Activated naive CD4-positive, alpha-beta T cell treated with anti-CD3 and anti-CD28 coated beads for 36 hours (primary cell): ENCODE results near the gene BATF3. TPM values are rescaled to one million over a fixed set of nuclear protein-coding genes. Genes with fewer than 3 reads are reported as not detected.

ENCODE experiments used
- CTCF ChIA-PET: fragments of 350-600 bp; sonication (Branson Sonifier 250); formaldehyde crosslinking; loops from one replicate; lab custom pipeline; 2021; ENCODE audit warnings: antibody characterized with exemption; lab: Charles Lee
- DNase-seq: peaks from one replicate; pipeline ENCODE4 v3.0.0-alpha.2; 2020
- H3K27ac Mint-ChIP-seq: one replicate; pipeline ENCODE4 v1.8.0; 2021; ENCODE audit warnings: mild to moderate bottlenecking, mixed read lengths
- H3K27me3 Mint-ChIP-seq: one replicate; pipeline ENCODE4 v1.8.0; 2021; ENCODE audit warnings: low read depth, mixed read lengths
- H3K36me3 Mint-ChIP-seq: one replicate; pipeline ENCODE4 v1.8.0; 2021; ENCODE audit warnings: low read depth, mixed read lengths
- H3K4me1 Mint-ChIP-seq: one replicate; pipeline ENCODE4 v1.8.0; 2021; ENCODE audit warnings: low read depth, mixed read lengths
- H3K4me3 Mint-ChIP-seq: one replicate; pipeline ENCODE4 v1.8.0; 2021; ENCODE audit warnings: mild to moderate bottlenecking, moderate library complexity, mixed read lengths
- H3K9me3 Mint-ChIP-seq: one replicate; pipeline ENCODE4 v1.8.0; 2021; ENCODE audit warnings: mixed read lengths
- intact Hi-C: fragments of 100-400 bp; cut with micrococcal nuclease; formaldehyde crosslinking; loops from one replicate; pipeline ENCODE4 v1.15.1; 2023
- total RNA-seq, 2 experiments: library from RNA; stranded (reverse); gene quantifications; one replicate each; pipeline ENCODE4 v1.2.3, GENCODE V29; 2021

The BATF3 gene
- total RNA-seq, 2 experiments from 2014 or later = 26.7 to 27.1 TPM

DNA sequence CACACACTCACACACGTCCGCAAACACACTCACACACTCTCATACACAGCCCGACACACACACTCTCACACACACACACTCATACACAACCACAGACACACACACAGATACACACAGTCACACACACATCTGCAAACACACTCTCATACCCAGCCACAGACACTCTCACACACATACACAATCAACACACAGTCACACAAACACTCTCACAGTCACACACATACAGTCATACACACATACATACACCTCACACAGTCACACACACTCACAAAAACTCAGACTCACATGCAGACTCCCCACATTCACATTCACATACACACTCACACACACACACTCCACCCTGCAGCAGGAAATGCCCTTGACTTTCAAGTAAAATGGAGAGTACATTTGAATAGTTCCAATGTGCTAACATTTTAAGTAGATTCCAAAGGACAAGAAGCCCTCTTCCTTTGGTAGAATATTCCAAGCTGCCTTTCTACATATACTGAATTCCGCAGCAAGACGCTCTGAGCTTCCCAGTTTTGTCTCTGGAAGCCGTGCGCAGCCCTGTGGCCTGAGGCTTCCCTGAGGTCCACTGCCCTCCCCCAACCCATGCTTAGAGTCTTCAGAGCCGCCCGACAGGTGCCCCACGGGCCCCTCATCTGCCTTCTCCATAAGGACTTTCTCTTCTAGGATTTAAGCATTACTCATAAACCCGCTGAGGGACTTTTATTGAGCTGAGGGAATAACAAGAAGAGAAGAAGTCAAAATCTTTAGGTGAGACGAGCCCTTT, 9.7 kb downstream of the BATF3 start:
- Mint-ChIP-seq H3K36me3 (peaks cover 7% of the 10 kb centered on the region), H3K27me3 (no peaks in the 10 kb centered on the region), H3K4me1 (no peaks in the 10 kb centered on the region), H3K9me3 (no peaks in the 10 kb centered on the region), H3K27ac (no peak overlapping the region), H3K4me3 (no peak overlapping the region)
- CTCF ChIA-PET = interaction anchor here (0.7 to 1.5 kb wide), 4 partner anchors 12 to 305 kb away, joined by 3 read pairs; no protein-coding TSS in a partner anchor
- no peak for DNase-seq
- intact Hi-C loops = no loop called here

DNA sequence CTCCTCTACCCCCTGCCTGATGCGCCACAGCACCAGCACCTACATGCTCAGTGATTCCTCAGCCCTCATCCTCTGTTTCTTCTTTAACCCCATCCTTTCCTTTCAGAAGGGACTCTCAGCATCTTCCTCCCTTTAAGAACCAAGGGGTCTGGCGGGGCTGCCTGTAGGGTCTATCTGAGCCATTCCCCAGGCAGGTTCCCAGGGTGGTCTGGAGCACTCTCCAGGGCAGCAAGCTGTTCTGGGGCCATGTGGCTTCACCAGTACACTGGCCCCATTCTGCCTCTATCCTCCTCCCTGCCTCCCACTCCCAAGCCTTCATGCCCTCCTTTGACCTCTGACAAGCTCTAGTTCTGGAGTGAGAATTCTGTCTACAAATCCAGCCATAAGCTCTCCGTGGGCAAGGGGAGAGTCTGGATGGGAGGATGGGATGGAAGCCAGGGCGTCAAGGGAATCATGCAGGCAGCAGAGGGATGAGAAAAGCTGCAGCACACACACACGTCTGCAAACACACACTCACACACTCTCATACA, 10.4 kb downstream of the BATF3 start:
- Mint-ChIP-seq H3K27ac (no peak overlapping the region), H3K9me3 (no peaks in the 10 kb centered on the region), H3K4me1 (no peaks in the 10 kb centered on the region), H3K4me3 (no peak overlapping the region), H3K36me3 (peaks cover 7% of the 10 kb centered on the region), H3K27me3 (no peaks in the 10 kb centered on the region)
- no peak for DNase-seq
- CTCF ChIA-PET = interaction anchor here (1.5 kb wide), 1 partner anchor 24 kb away, joined by 3 read pairs; no protein-coding TSS in a partner anchor
- intact Hi-C loops = no loop called here

DNA sequence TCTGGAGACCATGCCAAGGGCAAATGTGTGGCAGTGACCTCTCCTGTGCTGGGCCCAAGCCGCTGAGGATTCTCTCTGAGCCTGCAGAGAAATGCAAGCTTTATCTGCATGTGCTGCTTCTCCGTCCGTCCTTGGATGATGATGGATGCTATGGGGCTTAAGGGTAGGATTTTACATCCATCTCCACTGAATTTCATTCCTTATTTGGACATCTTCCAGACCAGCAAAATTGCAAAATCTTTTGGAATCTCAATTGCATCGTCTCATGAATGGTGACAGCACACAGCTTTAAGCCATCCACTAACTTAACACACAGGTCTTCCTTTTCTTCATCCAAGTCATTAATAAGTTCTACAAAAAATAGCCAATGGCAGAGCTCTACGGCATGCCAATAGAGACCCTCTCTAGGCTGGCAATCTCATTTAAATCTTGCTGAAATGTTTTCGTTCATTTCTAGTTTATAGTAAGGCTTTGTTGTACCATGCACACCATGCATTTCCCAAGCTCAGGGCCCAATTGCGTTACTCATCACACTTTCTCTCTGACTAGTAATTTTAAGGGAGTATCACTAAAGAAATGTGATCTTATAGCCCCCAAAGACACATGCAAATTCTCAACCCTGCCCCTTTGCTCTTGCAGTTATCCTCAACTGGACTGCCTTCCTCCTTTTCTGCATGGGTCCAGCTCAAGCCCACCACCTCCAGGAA, 11.1 kb downstream of the BATF3 start:
- peaks cover 7% of the 10 kb centered on the region for H3K36me3 Mint-ChIP-seq
- no peak overlapping the region for H3K27ac Mint-ChIP-seq
- H3K27me3 Mint-ChIP-seq = no peaks in the 10 kb centered on the region
- intact Hi-C loops = no loop called here
- peaks cover 6% of the 10 kb centered on the region for H3K4me1 Mint-ChIP-seq
- H3K9me3 Mint-ChIP-seq = no peaks in the 10 kb centered on the region
- H3K4me3 Mint-ChIP-seq = no peak overlapping the region
- CTCF ChIA-PET = interaction anchor here (1.5 kb wide), 1 partner anchor 23 kb away, joined by 3 read pairs; no protein-coding TSS in a partner anchor
- DNase-seq = no peak

- intact Hi-C loops = no loop called here
- peaks cover 12% of the 10 kb centered on the region for H3K4me1 Mint-ChIP-seq
- H3K27ac Mint-ChIP-seq = no peak overlapping the region
- H3K9me3 Mint-ChIP-seq = no peaks in the 10 kb centered on the region
- H3K36me3 Mint-ChIP-seq = peaks cover 7% of the 10 kb centered on the region
- H3K4me3 Mint-ChIP-seq = no peak overlapping the region
- no peak for DNase-seq
- CTCF ChIA-PET = interaction anchor here (1.5 kb wide), 1 partner anchor 23 kb away, joined by 3 read pairs; no protein-coding TSS in a partner anchor
- H3K27me3 Mint-ChIP-seq = no peaks in the 10 kb centered on the region
These were observed 11.8 kb downstream of the BATF3 start for GRCh38 chr1:212687811-212688210.

DNA sequence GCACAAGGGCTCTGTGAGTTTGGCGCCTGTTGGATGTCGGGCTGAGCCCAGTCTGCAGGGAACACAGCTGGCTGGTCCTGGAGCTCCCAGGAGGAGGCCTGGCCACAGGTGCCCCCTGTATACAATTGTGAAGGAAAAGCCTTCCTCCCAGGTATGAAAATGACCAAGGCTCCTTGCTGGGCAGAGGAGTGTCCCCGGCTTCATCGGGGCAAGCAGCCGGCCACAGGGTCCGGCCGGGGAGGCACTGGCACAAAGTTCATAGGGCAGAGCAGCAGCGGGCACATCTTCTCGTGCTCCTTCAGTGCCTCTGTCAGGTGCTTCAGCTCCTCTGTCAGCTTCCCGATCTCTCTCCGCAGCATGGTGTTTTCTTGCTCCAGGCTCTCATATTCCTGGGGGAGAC, 13.0 kb downstream of the BATF3 start:
- no peak overlapping the region for H3K27ac Mint-ChIP-seq
- H3K9me3 Mint-ChIP-seq = no peaks in the 10 kb centered on the region
- CTCF ChIA-PET = no interaction called here
- intact Hi-C loops = no loop called here
- H3K27me3 Mint-ChIP-seq = no peaks in the 10 kb centered on the region
- no peak for DNase-seq
- H3K4me1 Mint-ChIP-seq = peaks cover 18% of the 10 kb centered on the region
- H3K36me3 Mint-ChIP-seq = peaks cover 7% of the 10 kb centered on the region
- no peak overlapping the region for H3K4me3 Mint-ChIP-seq

GRCh38 chr1:212686069-212686468, 13.6 kb downstream of the BATF3 start:
- Mint-ChIP-seq H3K36me3 (peaks cover 7% of the 10 kb centered on the region), H3K27ac (no peak overlapping the region)

DNA sequence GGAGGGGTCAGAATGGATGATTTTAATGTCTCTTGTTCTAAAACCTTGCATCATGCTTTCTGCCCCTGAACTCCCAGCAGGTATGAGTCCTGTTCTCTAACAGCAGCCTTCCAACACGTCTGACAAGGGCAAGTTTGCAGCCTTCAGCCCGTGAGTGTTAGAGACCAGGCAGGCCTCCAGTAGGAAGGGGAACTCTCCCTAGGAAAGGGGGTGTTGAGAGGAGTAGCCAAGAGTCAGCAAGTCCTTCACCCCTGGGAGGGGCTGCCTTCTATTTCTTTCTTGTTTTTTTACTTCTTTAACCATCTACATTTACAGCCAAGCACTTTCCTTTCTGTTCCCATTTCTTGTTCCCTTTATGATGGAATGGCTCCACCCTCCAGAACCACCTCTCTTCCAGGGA, 14.2 kb downstream of the BATF3 start:
- H3K27ac Mint-ChIP-seq = no peak overlapping the region
- no peak for DNase-seq
- no peaks in the 10 kb centered on the region for H3K27me3 Mint-ChIP-seq
- peaks cover 7% of the 10 kb centered on the region for H3K36me3 Mint-ChIP-seq
- no peak overlapping the region for H3K4me3 Mint-ChIP-seq
- intact Hi-C loops = no loop called here
- peaks cover 21% of the 10 kb centered on the region for H3K4me1 Mint-ChIP-seq
- CTCF ChIA-PET = no interaction called here
- no peaks in the 10 kb centered on the region for H3K9me3 Mint-ChIP-seq

More at GRCh38 chr1:212686069-212686468, 13.6 kb downstream of the BATF3 start:
- intact Hi-C loops = no loop called here
- CTCF ChIA-PET = no interaction called here
- Mint-ChIP-seq H3K4me3 (no peak overlapping the region), H3K4me1 (peaks cover 19% of the 10 kb centered on the region), H3K9me3 (no peaks in the 10 kb centered on the region), H3K27me3 (no peaks in the 10 kb centered on the region)
- DNase-seq = no peak

DNA sequence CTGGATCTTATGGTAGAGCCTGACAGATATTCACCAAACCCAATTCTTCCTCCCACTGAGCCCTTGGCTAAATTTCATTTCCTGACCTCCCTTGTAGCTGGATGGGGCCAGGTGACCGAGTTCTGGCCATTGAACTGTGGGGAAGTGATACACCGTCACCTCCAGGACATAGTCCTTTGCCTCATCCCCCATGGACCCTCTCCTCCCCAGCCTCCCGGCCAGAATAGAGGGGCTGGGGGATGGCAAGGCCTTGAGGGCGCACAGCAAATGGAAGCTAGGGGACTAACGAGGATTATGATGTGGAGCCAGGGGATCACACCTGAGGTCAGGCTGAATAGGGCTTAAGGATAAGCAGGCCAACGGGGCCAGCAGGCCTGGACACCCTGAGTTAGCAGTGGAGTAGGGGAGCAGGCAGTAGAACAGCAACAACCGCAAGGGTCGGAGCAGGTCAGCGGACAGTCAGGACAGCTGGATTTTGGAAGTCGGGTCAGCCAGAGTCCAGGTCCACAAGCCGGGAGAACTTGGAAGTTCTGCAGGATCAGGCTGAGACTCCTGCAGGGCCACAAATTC, 15.0 kb downstream of the BATF3 start:
- no peak overlapping the region for H3K27ac Mint-ChIP-seq
- CTCF ChIA-PET = no interaction called here
- no peak for DNase-seq
- H3K27me3 Mint-ChIP-seq = no peaks in the 10 kb centered on the region
- peaks cover 21% of the 10 kb centered on the region for H3K4me1 Mint-ChIP-seq
- no peak overlapping the region for H3K4me3 Mint-ChIP-seq
- intact Hi-C loops = no loop called here
- H3K36me3 Mint-ChIP-seq = peaks cover 7% of the 10 kb centered on the region
- no peaks in the 10 kb centered on the region for H3K9me3 Mint-ChIP-seq

- Mint-ChIP-seq H3K4me3 (peak overlapping the region; percentile 5), H3K27ac (no peak overlapping the region), H3K27me3 (no peaks in the 10 kb centered on the region), H3K4me1 (peaks cover 24% of the 10 kb centered on the region), H3K9me3 (no peaks in the 10 kb centered on the region), H3K36me3 (peaks cover 7% of the 10 kb centered on the region)
- no peak for DNase-seq
- intact Hi-C loops = no loop called here
- CTCF ChIA-PET = no interaction called here
These were observed 15.6 kb downstream of the BATF3 start for GRCh38 chr1:212684076-212684475.

- no peaks in the 10 kb centered on the region for H3K27me3 Mint-ChIP-seq
- intact Hi-C loops = no loop called here
- H3K9me3 Mint-ChIP-seq = no peaks in the 10 kb centered on the region
- peak; percentile 77 for DNase-seq
- H3K36me3 Mint-ChIP-seq = peaks cover 7% of the 10 kb centered on the region
- CTCF ChIA-PET = no interaction called here
- H3K4me1 Mint-ChIP-seq = peaks cover 31% of the 10 kb centered on the region
- H3K4me3 Mint-ChIP-seq = peak overlapping the region; percentile 33
- peak overlapping the region; percentile 76 for H3K27ac Mint-ChIP-seq
These were observed 16.3 kb downstream of the BATF3 start for GRCh38 chr1:212683357-212683722.

- DNase-seq = no peak
- H3K27me3 Mint-ChIP-seq = no peaks in the 10 kb centered on the region
- H3K9me3 Mint-ChIP-seq = no peaks in the 10 kb centered on the region
- CTCF ChIA-PET = interaction anchor here (0.6 to 1.1 kb wide), 2 partner anchors 123 to 225 kb away, joined by 3 read pairs; no protein-coding TSS in a partner anchor
- peaks cover 34% of the 10 kb centered on the region for H3K4me1 Mint-ChIP-seq
- H3K36me3 Mint-ChIP-seq = peaks cover 1% of the 10 kb centered on the region
- intact Hi-C loops = no loop called here
- H3K27ac Mint-ChIP-seq = no peak overlapping the region
- H3K4me3 Mint-ChIP-seq = no peak overlapping the region
These were observed 18.8 kb downstream of the BATF3 start for GRCh38 chr1:212680680-212681389.
